ENCODE measurements around the gene SLC25A33.

SLC25A33 gene

DNA sequence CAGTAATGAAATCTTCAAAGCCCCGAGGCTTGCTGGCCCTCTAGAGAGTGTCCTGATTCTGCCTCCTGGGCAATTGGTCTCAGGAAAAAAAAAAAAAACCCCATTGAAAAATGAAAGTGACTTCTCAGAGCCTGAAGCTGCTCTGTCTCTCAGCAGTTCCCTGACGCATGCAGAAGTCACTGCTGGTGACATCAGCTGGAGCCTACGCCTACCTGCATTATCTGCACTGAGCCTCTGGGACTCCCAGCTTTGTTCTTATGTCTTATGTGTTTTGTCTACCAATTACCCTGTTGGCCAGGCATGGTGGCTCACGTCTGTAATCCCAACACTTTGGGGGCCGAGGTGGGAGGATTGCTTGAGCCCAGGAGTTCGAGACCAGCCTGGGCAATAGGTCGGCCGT is 10.1 kb upstream of the SLC25A33 start:
- H3K4me3 ChIP-seq (ENCODE audit: insufficient read depth, low read length, poor library complexity, severe bottlenecking): no peak overlapping the region

DNA sequence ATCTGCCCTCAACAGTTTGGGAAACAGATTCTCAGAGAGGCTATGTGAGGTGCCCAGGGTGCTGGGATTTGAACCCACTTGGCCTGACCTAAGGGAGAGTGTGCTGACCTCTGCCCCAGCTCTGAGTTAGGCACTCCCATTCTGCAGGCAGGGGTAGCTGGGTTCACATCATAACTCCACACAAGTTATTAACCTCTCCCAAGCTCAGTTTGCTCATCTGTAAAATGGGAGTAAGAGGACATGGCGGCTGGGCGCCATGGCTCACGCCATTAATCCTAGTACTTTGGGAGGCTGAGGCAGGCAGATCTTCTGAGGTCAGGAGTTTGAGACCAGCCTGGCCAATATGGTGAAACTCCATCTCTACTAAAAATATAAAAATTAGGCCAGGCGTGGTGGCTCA is 8.9 kb upstream of the SLC25A33 start:
- H3K4me2 ChIP-seq (ENCODE audit: low read depth, low read length, poor library complexity, severe bottlenecking): no peak overlapping the region
- no peaks in the 10 kb centered on the region for H3K9me2 ChIP-seq (replicated peaks; ENCODE audit: insufficient read depth, low read length)
- H4K20me1 ChIP-seq (ENCODE audit: low read depth, low read length): no peaks in the 10 kb centered on the region
- H3K27me3 ChIP-seq (ENCODE audit: low read length): no peaks in the 10 kb centered on the region
- no peaks in the 10 kb centered on the region for H3F3A ChIP-seq (ENCODE audit: insufficient read depth)
- H3K36me3 ChIP-seq (ENCODE audit: low read length): no peaks in the 10 kb centered on the region
- no peaks in the 10 kb centered on the region for H3K9me3 ChIP-seq (ENCODE audit: insufficient read depth, low read length)
- TF ChIP-seq, protein P1, sequence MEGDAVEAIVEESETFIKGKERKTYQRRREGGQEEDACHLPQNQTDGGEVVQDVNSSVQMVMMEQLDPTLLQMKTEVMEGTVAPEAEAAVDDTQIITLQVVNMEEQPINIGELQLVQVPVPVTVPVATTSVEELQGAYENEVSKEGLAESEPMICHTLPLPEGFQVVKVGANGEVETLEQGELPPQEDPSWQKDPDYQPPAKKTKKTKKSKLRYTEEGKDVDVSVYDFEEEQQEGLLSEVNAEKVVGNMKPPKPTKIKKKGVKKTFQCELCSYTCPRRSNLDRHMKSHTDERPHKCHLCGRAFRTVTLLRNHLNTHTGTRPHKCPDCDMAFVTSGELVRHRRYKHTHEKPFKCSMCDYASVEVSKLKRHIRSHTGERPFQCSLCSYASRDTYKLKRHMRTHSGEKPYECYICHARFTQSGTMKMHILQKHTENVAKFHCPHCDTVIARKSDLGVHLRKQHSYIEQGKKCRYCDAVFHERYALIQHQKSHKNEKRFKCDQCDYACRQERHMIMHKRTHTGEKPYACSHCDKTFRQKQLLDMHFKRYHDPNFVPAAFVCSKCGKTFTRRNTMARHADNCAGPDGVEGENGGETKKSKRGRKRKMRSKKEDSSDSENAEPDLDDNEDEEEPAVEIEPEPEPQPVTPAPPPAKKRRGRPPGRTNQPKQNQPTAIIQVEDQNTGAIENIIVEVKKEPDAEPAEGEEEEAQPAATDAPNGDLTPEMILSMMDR (IDR thresholded peaks at IDR 0.05; ENCODE audit: insufficient read depth, low read length, poor library complexity, severe bottlenecking): no peak
- TF ChIP-seq EZH2phosphoT487 (conservative IDR thresholded peaks at IDR 0.05; ENCODE audit: low read length): no peak
- H3K9ac ChIP-seq (ENCODE audit: low read length): no peak overlapping the region
- no peak overlapping the region for H3K4me3 ChIP-seq (ENCODE audit: insufficient read depth, low read length, poor library complexity, severe bottlenecking)
- H3K27ac ChIP-seq (ENCODE audit: low read depth, low read length): no peak overlapping the region
- H3K79me2 ChIP-seq (ENCODE audit: insufficient read depth, low read length): no peaks in the 10 kb centered on the region
- H2AFZ ChIP-seq (ENCODE audit: low read depth, low read length, severe bottlenecking): no peak overlapping the region

More for the DNA sequence above, 10.1 kb upstream of the SLC25A33 start:
- no peak overlapping the region for H3K4me2 ChIP-seq (ENCODE audit: low read depth, low read length, poor library complexity, severe bottlenecking)
- H3K36me3 ChIP-seq (ENCODE audit: low read length): no peaks in the 10 kb centered on the region
- H3K9ac ChIP-seq (ENCODE audit: low read length): no peak overlapping the region
- no peaks in the 10 kb centered on the region for H3K9me2 ChIP-seq (replicated peaks; ENCODE audit: insufficient read depth, low read length)
- no peaks in the 10 kb centered on the region for H3K27me3 ChIP-seq (ENCODE audit: low read length)
- no peak overlapping the region for H3K27ac ChIP-seq (ENCODE audit: low read depth, low read length)
- H3K79me2 ChIP-seq (ENCODE audit: insufficient read depth, low read length): no peaks in the 10 kb centered on the region
- H2AFZ ChIP-seq (ENCODE audit: low read depth, low read length, severe bottlenecking): no peak overlapping the region
- H4K20me1 ChIP-seq (ENCODE audit: low read depth, low read length): no peaks in the 10 kb centered on the region
- H3F3A ChIP-seq (ENCODE audit: insufficient read depth): no peaks in the 10 kb centered on the region
- H3K9me3 ChIP-seq (ENCODE audit: insufficient read depth, low read length): no peaks in the 10 kb centered on the region
- no peak for TF ChIP-seq EZH2phosphoT487 (conservative IDR thresholded peaks at IDR 0.05; ENCODE audit: low read length)
- TF ChIP-seq, protein P1 (IDR thresholded peaks at IDR 0.05; ENCODE audit: insufficient read depth, low read length, poor library complexity, severe bottlenecking): no peak

DNA sequence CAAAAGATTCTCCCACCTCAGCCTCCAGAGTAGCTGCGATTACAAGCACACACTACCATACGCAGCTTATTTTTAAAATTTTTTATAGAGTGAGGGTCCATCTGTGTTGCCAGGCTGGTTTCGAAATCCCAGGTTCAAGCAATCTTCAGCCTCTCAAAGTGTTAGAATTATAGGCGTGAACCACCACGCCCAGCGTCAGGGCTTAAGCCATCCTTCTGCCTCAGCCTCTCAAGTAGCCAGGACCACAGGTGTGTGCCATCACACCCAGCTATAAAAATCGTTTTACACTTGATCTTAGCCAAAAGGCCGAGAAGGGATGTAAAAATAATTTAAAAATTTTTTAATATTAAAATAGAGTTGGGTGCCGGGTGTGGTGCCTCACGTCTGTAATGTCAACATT is 4.3 kb upstream of the SLC25A33 start:
- H4K20me1 ChIP-seq (ENCODE audit: low read depth, low read length): no peaks in the 10 kb centered on the region
- H3K27ac ChIP-seq (ENCODE audit: low read depth, low read length): no peak overlapping the region
- H3F3A ChIP-seq (ENCODE audit: insufficient read depth): no peaks in the 10 kb centered on the region
- no peak overlapping the region for H3K9ac ChIP-seq (ENCODE audit: low read length)
- peaks cover 5% of the 10 kb centered on the region for H3K79me2 ChIP-seq (ENCODE audit: insufficient read depth, low read length)
- no peaks in the 10 kb centered on the region for H3K27me3 ChIP-seq (ENCODE audit: low read length)
- no peaks in the 10 kb centered on the region for H3K9me3 ChIP-seq (ENCODE audit: insufficient read depth, low read length)
- no peak overlapping the region for H2AFZ ChIP-seq (ENCODE audit: low read depth, low read length, severe bottlenecking)
- TF ChIP-seq, protein P1 (IDR thresholded peaks at IDR 0.05; ENCODE audit: insufficient read depth, low read length, poor library complexity, severe bottlenecking): no peak
- no peak for TF ChIP-seq EZH2phosphoT487 (conservative IDR thresholded peaks at IDR 0.05; ENCODE audit: low read length)
- H3K4me2 ChIP-seq (ENCODE audit: low read depth, low read length, poor library complexity, severe bottlenecking): no peak overlapping the region
- H3K36me3 ChIP-seq (ENCODE audit: low read length): no peaks in the 10 kb centered on the region
- no peaks in the 10 kb centered on the region for H3K9me2 ChIP-seq (replicated peaks; ENCODE audit: insufficient read depth, low read length)
- no peak overlapping the region for H3K4me3 ChIP-seq (ENCODE audit: insufficient read depth, low read length, poor library complexity, severe bottlenecking)

All from SU-DHL-6 (cell line).